GM18951 (cell line): Measurements from ENCODE around the gene LRP5.
A peak's percentile ranks its signal among the peaks of the same experiment; 100 is the strongest.

ENCODE experiments used
- POLR2A ChIP-seq: IDR thresholded peaks from 4 replicates; pipeline ENCODE4 v1.6.1; 2011; ENCODE audit warnings: mild to moderate bottlenecking; ENCODE audit not compliant: insufficient read length, insufficient read depth; ENCODE audit errors: extremely low read depth
- in situ Hi-C: fragments of 300-500 bp; cut with MboI; formaldehyde crosslinking; loops from one replicate; pipeline ENCODE4 v1.12.0; 2022; ENCODE audit warnings: low sequenced_read_pairs, mixed read lengths, inconsistent platforms; ENCODE audit not compliant: unreplicated experiment

Gene LRP5

DNA sequence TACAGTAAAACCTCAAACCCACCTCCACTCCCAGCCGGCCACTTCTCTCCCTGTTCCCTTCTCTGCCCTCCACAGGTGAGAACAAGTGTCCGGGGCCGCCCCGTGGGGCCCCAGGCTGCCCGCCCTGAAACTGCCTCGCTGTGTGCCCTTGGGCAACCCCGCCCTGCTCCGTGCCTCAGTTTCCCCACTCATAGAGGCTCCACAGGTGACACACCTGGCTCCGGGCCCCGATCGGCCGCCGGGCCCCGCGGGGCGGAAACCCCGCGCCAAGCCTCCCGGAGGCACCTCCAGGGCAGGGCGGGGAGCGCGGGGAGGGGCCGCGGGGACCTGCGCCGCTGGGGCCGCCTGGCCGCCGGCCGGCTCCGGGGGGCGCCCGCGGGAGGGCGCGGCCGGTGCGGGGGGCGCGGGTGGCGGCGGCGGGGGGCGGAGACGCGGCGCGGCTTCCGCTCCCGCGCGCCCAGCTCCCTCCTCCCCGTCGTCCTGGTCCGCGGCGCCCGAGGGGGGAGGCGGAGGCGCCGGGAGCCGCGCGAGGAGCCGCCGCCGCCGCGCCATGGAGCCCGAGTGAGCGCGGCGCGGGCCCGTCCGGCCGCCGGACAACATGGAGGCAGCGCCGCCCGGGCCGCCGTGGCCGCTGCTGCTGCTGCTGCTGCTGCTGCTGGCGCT is at the start of gene LRP5:
LRP5 (plus strand) TSS at position 475 of the 663 bp plus-strand sequence; CDS start at position 599, 124 bp downstream.
- TF ChIP-seq POLR2A: peak; percentile 49
- in situ Hi-C loops: no loop called here

- in situ Hi-C loops: no loop called here
- TF ChIP-seq POLR2A: no peak
Observed at GRCh38 chr11:68263444-68264035, 48.9 kb upstream of the LRP5 start.

DNA sequence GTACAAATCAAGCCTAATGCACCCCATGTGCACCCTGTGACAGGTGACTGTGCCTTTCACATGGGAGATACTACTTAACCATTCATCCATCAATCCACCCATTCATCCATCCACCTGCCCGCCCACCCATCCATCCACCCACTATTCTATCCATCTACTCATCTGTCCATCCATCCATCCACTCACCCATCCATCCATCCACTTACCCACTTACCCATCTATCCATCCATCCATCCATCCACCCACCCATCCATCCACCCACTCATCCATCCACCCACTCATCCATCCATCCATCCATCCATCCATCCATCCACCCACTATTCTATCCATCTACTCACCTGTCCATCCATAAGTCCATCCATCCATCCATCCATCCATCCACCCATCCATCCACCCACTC is 48.1 kb upstream of the LRP5 start:
- no peak for TF ChIP-seq POLR2A
- in situ Hi-C loops: no loop called here

DNA sequence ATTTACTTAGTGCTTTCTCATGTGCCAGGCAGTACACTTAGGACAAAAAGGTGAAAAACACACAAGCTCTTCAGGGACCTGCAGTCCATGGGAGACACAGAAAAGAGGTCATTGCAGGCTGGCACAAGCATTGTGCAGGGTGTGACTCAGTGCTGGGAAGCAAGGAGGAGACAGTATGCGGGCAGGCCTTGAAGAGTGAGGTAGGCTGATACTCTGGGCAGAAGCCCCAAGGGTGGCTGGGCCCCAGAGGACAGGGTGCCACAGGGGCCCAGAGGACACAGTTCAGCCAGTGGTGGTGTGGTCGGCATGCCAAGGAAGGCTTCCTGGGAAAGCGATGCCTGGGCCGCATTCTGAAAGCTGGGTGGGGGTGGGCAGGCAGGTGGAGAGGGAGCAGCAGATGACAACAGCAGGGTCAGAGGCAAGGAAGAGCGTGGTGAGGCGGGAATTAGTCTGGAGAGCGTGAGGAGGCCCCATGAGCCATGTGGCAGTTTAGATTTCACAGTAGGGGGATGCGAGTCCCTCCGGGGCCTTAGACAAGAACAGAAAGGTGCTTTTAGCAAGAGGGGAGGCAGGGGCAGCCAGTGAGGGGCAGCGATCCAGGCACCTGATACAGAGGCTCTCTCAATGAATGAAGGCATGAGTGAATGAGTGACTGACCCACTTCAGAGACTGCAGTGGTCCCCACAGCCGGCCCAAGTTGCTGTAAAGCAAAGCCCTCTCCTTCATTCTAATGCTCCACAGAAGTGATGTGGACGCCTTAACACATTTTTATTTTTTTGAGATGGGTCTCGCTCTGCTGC is 47.5 kb upstream of the LRP5 start:
- no peak for TF ChIP-seq POLR2A
- in situ Hi-C loops: no loop called here

DNA sequence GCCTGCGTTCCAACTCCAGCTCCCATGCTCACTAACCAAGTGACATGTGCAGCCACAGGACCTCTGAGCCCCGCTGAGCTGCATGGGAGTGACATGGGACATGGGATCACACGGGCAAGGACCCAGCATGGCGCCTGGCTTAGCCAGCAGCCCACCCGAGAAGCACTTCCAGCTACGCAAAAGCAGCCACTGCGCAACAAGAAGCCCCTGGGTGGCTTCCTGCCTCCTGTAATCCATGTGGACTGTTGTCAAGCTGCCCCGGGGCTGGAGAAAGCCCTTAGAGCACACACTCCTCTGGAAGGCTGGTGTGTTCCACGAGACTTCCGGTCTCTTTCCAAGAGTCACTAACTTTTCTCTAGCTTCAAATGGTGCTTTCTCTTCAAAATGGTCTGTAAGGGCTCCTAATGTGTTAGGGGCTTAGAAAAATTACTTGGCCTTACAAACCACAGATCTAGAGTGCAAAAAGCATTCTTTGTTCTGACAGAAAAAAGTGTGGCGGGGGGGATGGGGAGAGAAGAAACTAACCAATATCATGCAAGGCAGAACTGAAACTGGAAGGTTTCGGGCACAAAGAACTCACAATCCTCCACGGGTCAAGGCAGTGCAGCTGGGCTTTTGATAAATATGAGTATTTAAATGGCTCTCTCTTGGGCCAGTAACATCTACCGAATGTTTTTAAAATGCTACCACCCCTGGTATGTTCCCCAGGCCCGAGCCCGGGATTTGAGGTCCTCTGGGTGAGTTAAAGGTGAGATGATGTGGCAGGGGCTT is 46.1 kb upstream of the LRP5 start:
- TF ChIP-seq POLR2A: peak; percentile 17
- in situ Hi-C loops: no loop called here

DNA sequence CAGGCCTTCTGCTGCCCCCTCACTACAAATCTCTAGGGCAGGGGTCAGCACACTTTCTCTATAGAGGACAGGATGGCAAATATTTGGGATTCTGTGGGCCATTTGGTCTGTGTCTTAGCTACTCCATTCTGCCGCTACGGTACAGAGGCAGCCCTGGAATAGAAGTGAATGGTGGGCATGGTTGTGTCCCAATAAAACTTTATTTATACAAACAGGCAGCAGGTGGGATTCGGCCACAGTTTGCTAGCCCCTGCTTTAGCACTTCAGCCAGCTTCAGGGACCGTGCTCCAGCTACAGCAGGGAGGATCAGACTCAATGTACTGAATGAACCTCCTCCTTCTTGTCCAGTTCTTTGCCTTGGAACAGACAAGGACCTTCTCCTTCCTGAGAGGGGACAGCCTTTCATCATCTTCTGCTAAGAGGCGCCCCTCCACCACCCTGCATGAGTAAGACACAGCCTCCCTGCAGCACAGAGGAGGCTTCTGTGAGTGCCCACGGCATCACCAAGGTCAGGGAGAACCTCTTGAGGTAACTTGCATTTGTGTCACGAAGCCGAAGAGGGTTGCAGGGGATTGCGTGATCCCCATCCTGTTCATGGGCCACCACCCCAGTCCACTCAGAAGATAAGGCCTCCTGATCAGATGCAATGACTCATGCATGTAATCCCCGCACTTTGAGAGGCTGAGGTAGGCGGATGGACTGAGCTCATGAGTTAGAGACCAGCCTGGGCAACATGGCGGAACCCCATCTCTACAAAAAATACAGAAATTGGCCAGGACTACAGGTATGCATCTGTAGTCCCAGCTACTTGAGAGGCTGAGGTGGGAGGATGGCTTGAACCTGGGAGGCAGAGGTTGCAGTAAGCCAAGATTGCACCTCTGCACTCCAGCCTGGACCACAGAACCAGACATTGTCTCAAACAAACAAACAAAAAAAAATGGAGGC is 45.2 kb upstream of the LRP5 start:
- in situ Hi-C loops: no loop called here
- no peak for TF ChIP-seq POLR2A

GRCh38 chr11:68267881-68268240 is 44.5 kb upstream of the LRP5 start:
- TF ChIP-seq POLR2A: no peak
- in situ Hi-C loops: no loop called here

DNA sequence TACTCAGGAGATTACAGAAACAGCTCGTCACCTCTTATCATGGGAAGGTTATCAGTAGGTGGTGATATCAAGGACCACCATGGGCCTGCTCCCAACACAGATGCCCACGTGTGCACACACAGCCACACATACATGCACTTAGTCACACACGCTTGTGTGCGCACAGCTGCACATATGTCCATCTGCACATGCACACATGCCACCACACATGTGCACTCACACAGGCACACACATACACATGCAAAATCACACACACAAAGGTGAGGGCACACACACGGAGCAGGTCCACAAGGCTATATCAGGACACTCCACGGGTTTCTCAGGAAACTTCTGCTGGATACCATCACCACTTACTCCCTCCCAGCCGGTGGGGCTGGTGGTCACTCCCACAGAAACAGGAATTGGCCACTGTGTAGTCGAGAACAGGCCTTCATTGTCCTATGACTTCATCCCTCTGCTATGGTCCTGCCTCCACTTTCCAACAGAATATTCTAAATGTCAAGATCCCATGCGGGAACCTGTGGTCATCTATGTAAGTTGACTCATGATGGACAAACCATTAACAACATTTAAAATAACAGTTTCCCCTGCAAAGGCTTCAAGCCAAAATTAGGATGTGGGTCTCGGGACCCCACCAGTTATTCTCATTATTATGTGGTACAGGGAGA is 42.8 kb upstream of the LRP5 start:
- TF ChIP-seq POLR2A: no peak
- in situ Hi-C loops: no loop called here

DNA sequence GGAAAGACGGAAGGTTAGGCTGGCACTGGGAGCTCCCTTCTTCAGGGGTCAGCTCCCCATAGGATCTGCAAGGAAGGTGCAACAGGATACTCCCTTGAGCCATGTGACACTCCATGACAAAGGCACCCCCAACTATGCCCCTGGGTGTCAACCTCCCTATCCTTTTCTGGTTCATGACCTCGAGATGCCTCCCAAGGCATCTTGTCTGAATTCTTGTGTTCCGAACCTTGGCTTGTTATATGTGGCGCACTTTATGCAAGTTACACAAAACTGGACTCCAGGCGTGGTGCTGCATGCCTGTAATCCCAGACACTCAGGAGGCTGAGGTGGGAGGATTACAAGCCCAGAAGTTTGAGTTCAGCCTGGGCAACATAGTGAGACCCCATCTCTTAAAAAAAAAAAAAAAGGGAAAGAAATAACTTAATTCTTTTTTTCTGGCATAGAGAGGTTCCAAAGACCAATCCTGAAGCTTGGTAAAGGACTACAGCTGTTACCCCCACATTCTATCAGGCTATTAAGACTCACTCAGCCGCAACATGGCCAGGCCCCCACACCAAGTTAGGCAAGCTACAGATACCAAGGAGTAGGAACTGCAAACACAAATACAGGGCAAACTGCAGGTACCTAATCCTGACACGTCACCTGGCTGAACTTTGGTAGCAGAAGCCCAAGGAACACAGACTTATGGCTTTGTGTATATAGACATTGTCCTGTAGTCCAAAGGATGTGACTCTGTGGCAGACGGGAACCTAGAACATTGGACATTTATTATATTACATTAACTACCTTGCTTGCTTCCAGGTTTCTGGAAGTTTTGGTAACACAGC is 42.0 kb upstream of the LRP5 start:
- in situ Hi-C loops: no loop called here
- no peak for TF ChIP-seq POLR2A

- in situ Hi-C loops: no loop called here
- TF ChIP-seq POLR2A: no peak
Observed at GRCh38 chr11:68271023-68271780, 41.2 kb upstream of the LRP5 start.

DNA sequence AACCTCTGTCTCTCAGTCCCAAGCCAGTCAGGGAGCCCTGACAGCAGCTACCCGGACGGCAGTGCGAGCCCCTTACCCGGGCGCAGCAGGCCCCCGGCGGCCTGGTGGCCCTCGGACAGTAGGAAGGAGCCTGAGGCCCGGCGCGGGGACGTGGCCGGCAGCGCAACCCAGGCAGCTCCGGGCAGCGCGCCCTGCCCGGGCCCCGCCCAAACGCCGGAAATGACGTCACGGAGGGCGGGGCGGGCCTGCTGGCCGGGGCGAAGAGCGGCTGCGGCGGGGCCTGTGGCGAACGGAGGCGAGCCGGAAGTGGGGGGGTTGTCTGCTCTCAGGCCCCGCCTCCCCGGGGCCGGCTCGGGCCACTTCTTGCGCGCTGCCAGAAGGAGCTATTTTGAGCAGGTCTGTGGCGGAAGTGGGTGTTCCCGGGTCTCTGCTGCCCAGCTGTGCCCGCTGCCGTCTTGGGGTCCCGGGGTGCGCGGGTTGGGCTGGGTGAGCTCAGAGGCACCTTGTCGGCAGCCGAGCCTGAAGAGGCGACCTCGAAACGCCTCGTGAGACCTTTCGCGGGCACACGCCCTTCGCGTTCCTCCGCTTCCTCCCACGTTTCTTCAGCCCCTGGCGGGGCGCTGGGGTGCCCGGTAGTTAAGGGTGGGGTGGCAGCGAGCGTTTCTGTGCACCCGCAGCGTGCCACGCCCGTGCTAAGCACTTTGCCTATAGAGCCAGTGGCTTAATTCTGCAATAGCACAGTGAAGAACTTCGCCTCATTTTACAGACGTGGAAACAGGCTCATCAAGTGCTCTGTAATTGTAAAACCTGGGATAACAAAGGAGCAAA is 40.4 kb upstream of the LRP5 start, which contains the start of gene C11orf24:
C11orf24 (minus strand) TSS at position 193 of the 828 bp plus-strand sequence. CDS start 8,206 bp downstream, outside the sequence.
- peak; percentile 91 for TF ChIP-seq POLR2A
- in situ Hi-C loops: no loop called here
